ENCODE results near the gene PCDHGB1.
"Not testable (repeated sequence)": the region's sequence is repeated elsewhere in the genome, so short reads cannot be mapped to it uniquely, and the experiment has no call there.

Gene PCDHGB1

GRCh38 chr5:141349917-141350619, at the start of gene PCDHGB1:
PCDHGB1 (plus strand) TSS chr5:141350099; CDS start chr5:141350261, 162 bp downstream.
- DNase-seq = no peak

GRCh38 chr5:141303756-141304155, 46.1 kb upstream of the PCDHGB1 start, which contains the start of gene SLC25A2:
SLC25A2 (minus strand) TSS chr5:141304049; CDS start chr5:141303865, 184 bp downstream.
- no peak for DNase-seq

- DNase-seq = no peak
These were observed 43.3 kb upstream of the PCDHGB1 start for GRCh38 chr5:141306630-141307029.

GRCh38 chr5:141313711-141314110, 36.2 kb upstream of the PCDHGB1 start:
- no peak for DNase-seq

GRCh38 chr5:141316963-141317362, 32.9 kb upstream of the PCDHGB1 start:
- DNase-seq = not testable (repeated sequence)

- DNase-seq = no peak
These were observed 30.7 kb upstream of the PCDHGB1 start for GRCh38 chr5:141319202-141319601.

GRCh38 chr5:141319699-141320098, 30.2 kb upstream of the PCDHGB1 start:
- DNase-seq = no peak

- DNase-seq = peak; percentile 75 to 89 (median 84)
These were observed 29.4 kb upstream of the PCDHGB1 start, which contains the start of gene TAF7 for GRCh38 chr5:141320225-141321169. TAF7 (minus strand) TSS chr5:141320784; CDS start chr5:141320044, 740 bp downstream.

GRCh38 chr5:141322261-141322660, 27.6 kb upstream of the PCDHGB1 start:
- DNase-seq = no peak

GRCh38 chr5:141326088-141326854, 23.6 kb upstream of the PCDHGB1 start:
- DNase-seq = peak in 3 of 4 experiments; percentile 5 to 49 (median 24)

- DNase-seq = no peak
These were observed 21.7 kb upstream of the PCDHGB1 start for GRCh38 chr5:141328231-141328630.

- no peak for DNase-seq
These were observed 19.4 kb upstream of the PCDHGB1 start, which contains the start of gene PCDHGA1 for GRCh38 chr5:141330299-141331080. PCDHGA1 (plus strand) TSS chr5:141330514.

- not testable (repeated sequence) for DNase-seq
These were observed 17.3 kb upstream of the PCDHGB1 start for GRCh38 chr5:141332571-141332970.

GRCh38 chr5:141338538-141339306, 11.2 kb upstream of the PCDHGB1 start, which contains the start of gene PCDHGA2:
PCDHGA2 (plus strand) TSS chr5:141338760.
- DNase-seq = no peak

GRCh38 chr5:141340781-141341354, 9.0 kb upstream of the PCDHGB1 start:
- not testable (repeated sequence) for DNase-seq

GRCh38 chr5:141342773-141343172, 7.1 kb upstream of the PCDHGB1 start:
- DNase-seq = no peak

- no peak for DNase-seq
These were observed 6.5 kb upstream of the PCDHGB1 start, which contains the start of gene PCDHGA3 for GRCh38 chr5:141343242-141343952. PCDHGA3 (plus strand) TSS chr5:141343829; CDS start chr5:141344034, 205 bp downstream.

GRCh38 chr5:141343953-141344463, 5.9 kb upstream of the PCDHGB1 start:
- DNase-seq = no peak

GRCh38 chr5:141345327-141345726, 4.6 kb upstream of the PCDHGB1 start:
- no peak for DNase-seq

All from activated naive CD4-positive, alpha-beta T cell (primary cell).